NCI-H2227 treated with DMSO at 0.1 percent for 48 hours (cell line): Measurements from ENCODE around the gene CHRNA4.

Experiments used
- DNase-seq: peaks from one replicate; lab custom pipeline; 2025; lab: John Stamatoyannopoulos, UW

Gene CHRNA4

GRCh38 chr20:63377951-63378381, 16.8 kb upstream of the CHRNA4 start:
- no peak for DNase-seq

GRCh38 chr20:63377256-63377941, 16.2 kb upstream of the CHRNA4 start:
- DNase-seq, result peak; percentile 16

- no peak for DNase-seq
Observed at GRCh38 chr20:63376283-63377250, 15.4 kb upstream of the CHRNA4 start.

GRCh38 chr20:63375438-63375837, 14.3 kb upstream of the CHRNA4 start:
- DNase-seq, result no peak

- DNase-seq, result no peak
Observed at GRCh38 chr20:63374504-63374903, 13.4 kb upstream of the CHRNA4 start.

- no peak for DNase-seq
Observed at GRCh38 chr20:63373996-63374395, 12.8 kb upstream of the CHRNA4 start.

GRCh38 chr20:63372971-63373885, 12.1 kb upstream of the CHRNA4 start:
- no peak for DNase-seq

GRCh38 chr20:63371291-63371865, 10.2 kb upstream of the CHRNA4 start:
- no peak for DNase-seq

GRCh38 chr20:63370618-63371187, 9.6 kb upstream of the CHRNA4 start:
- DNase-seq, result no peak

- DNase-seq, result no peak
Observed at GRCh38 chr20:63369724-63370617, 8.8 kb upstream of the CHRNA4 start.

- DNase-seq, result no peak
Observed at GRCh38 chr20:63369024-63369530, 7.9 kb upstream of the CHRNA4 start.

- no peak for DNase-seq
Observed at GRCh38 chr20:63368151-63368550, 7.0 kb upstream of the CHRNA4 start.

- DNase-seq, result no peak
Observed at GRCh38 chr20:63367446-63368055, 6.4 kb upstream of the CHRNA4 start.

- peak; percentile 80 for DNase-seq
Observed at GRCh38 chr20:63366390-63367365, 5.5 kb upstream of the CHRNA4 start.

GRCh38 chr20:63365601-63366389, 4.6 kb upstream of the CHRNA4 start:
- no peak for DNase-seq

- no peak for DNase-seq
Observed at GRCh38 chr20:63364801-63365585, 3.8 kb upstream of the CHRNA4 start.
